Neural progenitor cell (in vitro differentiated cells): ENCODE results near the gene CORIN.

Experiments
- EZH2 ChIP-seq: fragments of 200-600 bp; sonication (generic); IDR thresholded peaks from 2 replicates; pipeline ENCODE4 v1.6.1; 2017; ENCODE audit warnings: antibody characterized with exemption, mild to moderate bottlenecking, moderate library complexity
- EZH2phosphoT487 ChIP-seq: fragments of 200-600 bp; sonication (generic); IDR thresholded peaks from 2 replicates; pipeline ENCODE4 v1.6.1; 2017; ENCODE audit warnings: antibody characterized with exemption
- TF ChIP-seq, protein P1 (sequence below): fragments of 200-600 bp; sonication (generic); IDR thresholded peaks from 2 replicates; pipeline ENCODE4 v1.5.1; 2017; ENCODE audit warnings: antibody characterized with exemption, mild to moderate bottlenecking

DNA sequence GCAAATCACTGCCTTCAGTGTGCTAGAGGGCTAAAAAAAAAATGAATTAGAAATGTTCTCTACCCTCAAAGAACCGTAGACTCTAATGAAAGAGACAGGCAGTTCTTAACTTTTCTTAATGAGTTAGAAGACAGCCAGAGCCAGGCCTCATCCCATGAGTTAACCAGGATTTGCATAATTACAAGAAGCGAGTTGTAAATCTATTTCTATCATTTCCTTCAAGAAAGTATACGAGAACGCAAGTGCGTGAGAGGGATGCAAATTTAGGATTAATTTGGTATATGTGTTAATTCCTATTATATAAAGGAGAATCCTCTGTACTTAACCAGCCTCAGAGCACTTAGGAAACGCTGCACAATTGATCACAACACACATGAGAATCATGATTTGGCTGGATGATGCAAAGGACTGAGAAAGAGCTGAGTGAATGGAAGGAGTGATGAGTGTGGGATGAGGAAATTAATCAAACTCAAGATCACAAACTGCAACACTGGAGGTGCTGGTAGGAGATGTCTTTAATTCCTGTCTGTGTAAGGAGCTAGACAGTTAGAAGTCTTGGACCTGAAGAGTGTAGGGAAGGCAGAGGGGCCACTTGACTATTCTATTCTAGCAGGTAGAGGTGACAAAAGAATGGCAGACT, 195.6 kb downstream of the CORIN start:
- TF ChIP-seq, protein P1, sequence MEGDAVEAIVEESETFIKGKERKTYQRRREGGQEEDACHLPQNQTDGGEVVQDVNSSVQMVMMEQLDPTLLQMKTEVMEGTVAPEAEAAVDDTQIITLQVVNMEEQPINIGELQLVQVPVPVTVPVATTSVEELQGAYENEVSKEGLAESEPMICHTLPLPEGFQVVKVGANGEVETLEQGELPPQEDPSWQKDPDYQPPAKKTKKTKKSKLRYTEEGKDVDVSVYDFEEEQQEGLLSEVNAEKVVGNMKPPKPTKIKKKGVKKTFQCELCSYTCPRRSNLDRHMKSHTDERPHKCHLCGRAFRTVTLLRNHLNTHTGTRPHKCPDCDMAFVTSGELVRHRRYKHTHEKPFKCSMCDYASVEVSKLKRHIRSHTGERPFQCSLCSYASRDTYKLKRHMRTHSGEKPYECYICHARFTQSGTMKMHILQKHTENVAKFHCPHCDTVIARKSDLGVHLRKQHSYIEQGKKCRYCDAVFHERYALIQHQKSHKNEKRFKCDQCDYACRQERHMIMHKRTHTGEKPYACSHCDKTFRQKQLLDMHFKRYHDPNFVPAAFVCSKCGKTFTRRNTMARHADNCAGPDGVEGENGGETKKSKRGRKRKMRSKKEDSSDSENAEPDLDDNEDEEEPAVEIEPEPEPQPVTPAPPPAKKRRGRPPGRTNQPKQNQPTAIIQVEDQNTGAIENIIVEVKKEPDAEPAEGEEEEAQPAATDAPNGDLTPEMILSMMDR = no peak
- TF ChIP-seq EZH2 (no peak), EZH2phosphoT487 (no peak)
